Fibroblast of the aortic adventitia (primary cell): Measurements from ENCODE around the gene LITAF. TPM values are rescaled to one million over a fixed set of nuclear protein-coding genes. Genes with fewer than 3 reads are reported as not detected.
"Not testable (repeated sequence)": the region's sequence is repeated elsewhere in the genome, so short reads cannot be mapped to it uniquely, and the experiment has no call there.

Source experiments
- DNase-seq: peaks from one replicate; pipeline ENCODE4 v3.0.0-alpha.2; 2010; ENCODE audit warnings: low read depth
- H3K4me3 ChIP-seq: 2 replicates; pipeline ENCODE4 v1.5.1; 2011; ENCODE audit warnings: low read depth, mild to moderate bottlenecking, control low read depth, low read length, moderate library complexity
- total RNA-seq: library from RNA; depleted of rRNA; stranded (reverse); fragments of >200 nt; gene quantifications from 2 replicates; pipeline ENCODE4 v1.2.3, GENCODE V29; 2012; ENCODE audit warnings: low replicate concordance
- TF ChIP-seq, protein P1 (sequence below): IDR thresholded peaks from 2 replicates; pipeline ENCODE4 v1.5.1; 2011; ENCODE audit warnings: mild to moderate bottlenecking, low read length, control low read depth, inconsistent platforms; ENCODE audit not compliant: insufficient read depth

The LITAF gene
- total RNA-seq, 1 donor: 44.6 TPM

DNA sequence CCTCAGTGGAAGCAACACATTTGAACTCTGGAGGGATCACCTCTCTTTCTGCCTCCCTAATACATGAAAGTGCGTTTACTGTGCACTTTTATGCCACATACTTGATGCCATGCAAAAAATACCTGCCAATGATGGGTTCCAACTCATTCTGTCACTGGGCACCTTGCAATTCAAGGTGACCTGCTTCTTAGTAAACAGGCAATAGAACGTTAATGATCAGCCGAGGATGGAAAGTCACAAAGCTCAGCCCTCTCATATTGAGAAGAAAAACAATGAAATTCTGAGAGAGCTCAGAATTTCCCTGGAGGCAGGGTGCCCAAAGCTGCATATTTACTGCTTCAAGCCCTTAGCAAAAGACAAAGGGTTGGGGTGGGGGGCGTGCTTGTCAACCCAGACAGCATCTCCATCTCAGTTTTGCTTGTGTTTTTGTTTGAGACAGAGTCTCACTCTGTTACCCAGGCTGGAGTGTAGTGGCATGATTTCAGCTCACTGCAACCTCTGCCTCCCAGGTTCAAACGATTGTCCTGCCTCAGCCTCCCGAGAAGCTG is 23.2 kb downstream of the LITAF start:
- H3K4me3 ChIP-seq: no peak overlapping the region
- TF ChIP-seq, protein P1, sequence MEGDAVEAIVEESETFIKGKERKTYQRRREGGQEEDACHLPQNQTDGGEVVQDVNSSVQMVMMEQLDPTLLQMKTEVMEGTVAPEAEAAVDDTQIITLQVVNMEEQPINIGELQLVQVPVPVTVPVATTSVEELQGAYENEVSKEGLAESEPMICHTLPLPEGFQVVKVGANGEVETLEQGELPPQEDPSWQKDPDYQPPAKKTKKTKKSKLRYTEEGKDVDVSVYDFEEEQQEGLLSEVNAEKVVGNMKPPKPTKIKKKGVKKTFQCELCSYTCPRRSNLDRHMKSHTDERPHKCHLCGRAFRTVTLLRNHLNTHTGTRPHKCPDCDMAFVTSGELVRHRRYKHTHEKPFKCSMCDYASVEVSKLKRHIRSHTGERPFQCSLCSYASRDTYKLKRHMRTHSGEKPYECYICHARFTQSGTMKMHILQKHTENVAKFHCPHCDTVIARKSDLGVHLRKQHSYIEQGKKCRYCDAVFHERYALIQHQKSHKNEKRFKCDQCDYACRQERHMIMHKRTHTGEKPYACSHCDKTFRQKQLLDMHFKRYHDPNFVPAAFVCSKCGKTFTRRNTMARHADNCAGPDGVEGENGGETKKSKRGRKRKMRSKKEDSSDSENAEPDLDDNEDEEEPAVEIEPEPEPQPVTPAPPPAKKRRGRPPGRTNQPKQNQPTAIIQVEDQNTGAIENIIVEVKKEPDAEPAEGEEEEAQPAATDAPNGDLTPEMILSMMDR: no peak
- DNase-seq: no peak

DNA sequence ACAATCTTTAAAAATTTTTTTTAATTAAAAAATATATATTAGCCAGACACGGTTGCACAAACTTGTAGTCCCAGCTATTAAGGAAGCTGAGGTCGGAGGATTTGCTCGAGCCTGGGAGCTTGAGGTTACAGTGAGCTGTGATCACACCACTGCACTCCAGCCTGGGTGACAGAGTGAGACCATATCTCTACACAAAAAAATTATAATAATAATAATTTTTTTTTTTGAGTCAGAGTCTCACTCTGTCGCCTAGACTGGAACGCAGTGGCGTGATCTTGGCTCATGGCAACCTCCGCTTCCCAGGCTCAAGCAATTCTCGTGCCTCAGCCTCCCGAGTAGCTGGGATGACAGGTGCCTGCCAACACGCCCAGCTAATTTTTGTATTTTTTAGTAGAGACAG is 23.8 kb downstream of the LITAF start:
- TF ChIP-seq, protein P1: no peak
- no peak for DNase-seq
- H3K4me3 ChIP-seq: no peak overlapping the region

DNA sequence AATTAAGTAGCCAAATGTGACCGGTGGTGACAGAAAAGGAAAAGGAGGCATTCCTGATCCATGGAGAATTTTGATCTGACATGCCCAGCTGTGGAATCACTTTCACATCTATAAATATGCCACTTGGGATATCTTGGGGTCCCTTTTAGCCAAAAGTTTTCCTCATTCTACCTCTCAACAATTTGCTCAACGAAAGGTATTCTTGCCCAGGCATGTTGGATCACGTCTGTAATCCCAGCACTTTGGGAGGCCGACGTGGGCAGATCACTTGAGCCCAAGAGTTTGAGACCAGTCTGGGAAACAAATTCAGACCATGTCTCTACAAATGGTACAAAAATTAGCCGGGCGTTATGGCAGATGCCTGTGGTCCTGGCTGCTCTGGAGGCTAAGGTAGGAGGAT is 24.3 kb downstream of the LITAF start:
- TF ChIP-seq, protein P1: no peak
- no peak for DNase-seq
- H3K4me3 ChIP-seq: no peak overlapping the region

DNA sequence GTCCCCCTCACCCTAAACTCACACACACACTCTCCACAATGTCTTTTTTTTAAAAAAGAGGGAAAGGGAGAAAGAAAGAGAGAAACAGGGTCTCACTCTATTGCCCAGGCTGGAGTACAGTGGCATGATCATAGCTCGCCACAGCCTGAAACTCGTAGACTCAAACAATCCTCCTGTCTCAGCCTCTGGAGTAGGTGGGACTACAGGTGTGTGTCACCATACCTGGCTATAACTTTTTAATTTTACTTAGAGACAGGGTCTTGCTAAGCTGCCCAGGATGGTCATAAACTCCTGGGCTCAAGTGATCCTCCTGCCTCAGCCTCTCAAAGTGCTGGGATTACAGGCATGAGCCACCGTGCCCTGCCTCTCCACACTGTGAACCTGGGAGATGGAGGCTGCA is 24.9 kb downstream of the LITAF start:
- no peak for DNase-seq
- H3K4me3 ChIP-seq: no peak overlapping the region
- TF ChIP-seq, protein P1: no peak

DNA sequence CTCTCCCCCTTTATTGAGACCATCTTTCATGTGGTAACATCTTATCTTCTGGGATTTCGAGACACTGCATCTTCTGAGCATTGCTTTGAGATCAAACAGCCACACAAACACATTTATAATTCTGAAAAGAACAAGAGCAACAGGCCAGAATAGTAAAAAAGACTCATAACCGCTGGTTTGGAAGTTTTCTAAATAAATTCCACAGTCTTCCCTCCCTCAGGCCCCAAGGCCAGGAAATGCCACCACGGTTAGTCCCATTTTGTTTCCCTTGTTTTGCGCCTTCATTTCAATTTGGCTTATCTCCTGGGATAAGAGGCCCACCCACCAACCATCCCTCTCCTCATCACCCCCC is 25.3 kb downstream of the LITAF start:
- no peak overlapping the region for H3K4me3 ChIP-seq

DNA sequence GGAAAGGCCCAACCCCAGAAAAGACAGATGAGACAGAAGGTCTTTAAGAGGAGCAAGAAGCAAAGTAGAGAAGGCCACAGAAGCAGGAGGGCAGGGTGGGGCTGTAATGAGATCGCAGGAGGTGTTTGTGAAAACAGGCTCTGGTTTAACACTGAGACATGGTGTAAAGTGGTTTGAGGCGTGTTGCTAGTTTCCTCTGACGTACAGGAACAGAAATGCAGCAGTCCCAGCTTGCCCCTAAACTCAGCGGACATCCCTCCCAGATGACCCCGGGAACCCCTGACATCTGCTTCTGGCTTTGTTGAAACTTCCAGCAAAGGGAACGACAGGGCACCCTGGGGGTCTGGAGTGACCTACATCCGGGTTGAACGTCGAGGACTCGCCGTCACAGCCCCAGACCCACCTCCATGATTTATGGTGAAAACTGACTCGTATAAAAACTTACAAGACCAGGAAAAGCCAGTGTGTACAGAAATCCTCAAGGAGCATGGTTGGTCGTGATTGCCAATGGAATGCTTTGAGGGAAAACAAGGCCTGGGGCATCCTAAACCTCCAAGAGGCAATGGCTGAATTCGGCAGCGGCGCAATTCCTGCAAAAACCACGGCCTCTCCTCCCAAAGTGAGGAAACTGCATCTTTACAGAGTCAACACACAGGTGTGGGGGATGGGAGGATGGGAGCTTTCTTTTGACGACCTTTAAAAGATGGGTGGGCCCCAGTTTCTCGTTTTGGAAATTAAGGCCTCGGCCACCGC is 25.8 kb downstream of the LITAF start:
- TF ChIP-seq, protein P1: no peak
- no peak overlapping the region for H3K4me3 ChIP-seq
- no peak for DNase-seq

More for the DNA sequence above, 25.3 kb downstream of the LITAF start:
- DNase-seq: no peak
- TF ChIP-seq, protein P1: no peak

DNA sequence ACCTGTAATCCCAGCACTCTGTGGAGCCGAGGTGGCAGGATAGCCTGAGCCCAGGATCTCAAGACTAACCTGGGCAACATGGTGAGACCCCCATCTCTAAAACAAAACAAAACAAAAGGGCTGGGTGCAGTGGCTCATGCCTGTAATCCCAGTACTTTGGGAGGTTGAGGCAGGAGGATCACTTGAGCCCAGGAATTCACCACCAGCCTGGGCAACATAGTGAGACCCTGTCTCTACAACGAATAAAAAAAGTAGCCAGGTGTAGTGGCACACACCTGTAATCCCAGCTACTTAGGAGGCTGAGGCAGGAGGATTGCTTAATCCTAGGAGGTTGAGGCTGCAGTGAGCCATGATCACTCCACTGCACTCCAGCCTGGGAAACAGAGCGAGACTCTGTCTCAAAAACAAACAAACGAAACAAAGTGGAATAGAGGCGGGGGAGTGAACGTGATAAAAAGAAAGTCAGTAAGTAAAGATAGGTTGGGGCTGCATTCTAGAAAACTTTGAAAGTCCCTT is 28.4 kb downstream of the LITAF start:
- H3K4me3 ChIP-seq, DNase-seq: not testable (repeated sequence)
